ENCODE data around the gene CLEC4C. TPM values are rescaled to one million over a fixed set of nuclear protein-coding genes. Genes with fewer than 3 reads are reported as not detected.

The CLEC4C gene
- total and polyA plus RNA-seq, 2 of the 13 experiments (the other 11 are each of a cell fraction or from before 2014, with no cell fraction given): not detected

GRCh38 chr12:7788294-7788660, 41.1 kb upstream of the CLEC4C start:
- ChIA-PET POLR2A (no interaction called here), CTCF (ENCODE audit: low intra/inter-chr PET ratio, low total read pairs) (no interaction called here)
- no peak overlapping the region for H2AFZ ChIP-seq (ENCODE audit: low read length)
- H3K9me3 ChIP-seq (ENCODE audit: low read length): no peaks in the 10 kb centered on the region
- H4K20me1 ChIP-seq (ENCODE audit: insufficient read depth, low read length): no peaks in the 10 kb centered on the region
- DNase-seq (ENCODE audit: low spot score): no peak
- intact Hi-C loops (cut with micrococcal nuclease; ENCODE audit: unreplicated experiment) (no loop called here), in situ Hi-C loops (cut with HindIII; ENCODE audit: extremely low pct_ligation_motif_present, low pct_unique_long_range_greater_than_20kb) (no loop called here)
- no peak overlapping the region for H3K4me3 ChIP-seq (replicated peaks in 1 of 3; ENCODE audit: insufficient read depth in 1 of 3, low read depth in 2 of 3, low read length in 3 of 3)
- FAIRE-seq: no peak
- no peak overlapping the region for H3K9ac ChIP-seq (ENCODE audit: insufficient read depth, low read depth, low read length)
- H3K27ac ChIP-seq (ENCODE audit: extremely low read length, insufficient read depth, low read length): no peak overlapping the region
- TF ChIP-seq TARDBP (CRISPR knock-in tag; IDR thresholded peaks at IDR 0.05) (no peak), ZNF75D (CRISPR knock-in tag; IDR thresholded peaks at IDR 0.05; ENCODE audit: borderline replicate concordance) (no peak), CC2D1A (CRISPR knock-in tag; IDR thresholded peaks at IDR 0.05) (no peak), JARID2 (CRISPR knock-in tag; IDR thresholded peaks at IDR 0.05; ENCODE audit: insufficient replicate concordance) (no peak), JDP2 (CRISPR knock-in tag; IDR thresholded peaks at IDR 0.05; ENCODE audit: borderline replicate concordance) (no peak), RAD51 (IDR thresholded peaks at IDR 0.05; ENCODE audit: borderline replicate concordance) (no peak), ZBTB7A (CRISPR knock-in tag; IDR thresholded peaks at IDR 0.05) (no peak), ZFP36L1 (CRISPR knock-in tag; IDR thresholded peaks at IDR 0.05) (no peak), ISL2 (CRISPR knock-in tag; IDR thresholded peaks at IDR 0.05) (no peak)
- no peak for ATAC-seq
- no peaks in the 10 kb centered on the region for H3K36me3 ChIP-seq (replicated peaks in 1 of 2; ENCODE audit: control insufficient read depth in 1 of 2, insufficient read depth in 2 of 2, low read length in 2 of 2)
- no peak overlapping the region for H3K4me2 ChIP-seq (ENCODE audit: low read depth, low read length)
- peaks cover 1 to 17% of the 10 kb centered on the region in 2 experiments; a peak in 2 of 5 replicates for H3K27me3 ChIP-seq (ENCODE audit: control insufficient read depth in 1 of 2, insufficient read depth in 2 of 2, low read length in 2 of 2)
- H3K4me1 ChIP-seq (ENCODE audit: insufficient read depth, low read length): peaks cover 12% of the 10 kb centered on the region
- BruUV-seq (replicated peaks): no TSS peak
- H3K79me2 ChIP-seq (ENCODE audit: insufficient read depth, low read length): no peaks in the 10 kb centered on the region
- 6% methylated on average over 4 of the region's 4 CpGs for WGBS (ENCODE audit: low lambda C conversion rate)

GRCh38 chr12:7787574-7788293, 40.6 kb upstream of the CLEC4C start:
- Histone ChIP-seq H3K9me3 (ENCODE audit: low read length) (no peaks in the 10 kb centered on the region), H3K27me3 (ENCODE audit: control insufficient read depth in 1 of 2, insufficient read depth in 2 of 2, low read length in 2 of 2) (peaks cover 1 to 17% of the 10 kb centered on the region in 2 experiments; a peak in 2 of 5 replicates), H4K20me1 (ENCODE audit: insufficient read depth, low read length) (no peaks in the 10 kb centered on the region), H3K36me3 (replicated peaks in 1 of 2; ENCODE audit: control insufficient read depth in 1 of 2, insufficient read depth in 2 of 2, low read length in 2 of 2) (no peaks in the 10 kb centered on the region), H3K79me2 (ENCODE audit: insufficient read depth, low read length) (no peaks in the 10 kb centered on the region), H3K9ac (ENCODE audit: insufficient read depth, low read depth, low read length) (no peak overlapping the region), H2AFZ (ENCODE audit: low read length) (no peak overlapping the region), H3K27ac (ENCODE audit: extremely low read length, insufficient read depth, low read length) (no peak overlapping the region), H3K4me1 (ENCODE audit: insufficient read depth, low read length) (peaks cover 12% of the 10 kb centered on the region), H3K4me2 (ENCODE audit: low read depth, low read length) (no peak overlapping the region), H3K4me3 (replicated peaks in 1 of 3; ENCODE audit: insufficient read depth in 1 of 3, low read depth in 2 of 3, low read length in 3 of 3) (no peak overlapping the region)
- no TSS peak for BruUV-seq (replicated peaks)
- TF ChIP-seq CENPT (CRISPR knock-in tag; IDR thresholded peaks at IDR 0.05; ENCODE audit: low read depth): no peak
- no peak for TF ChIP-seq MIXL1 (CRISPR knock-in tag; IDR thresholded peaks at IDR 0.05)
- in situ Hi-C loops (cut with HindIII; ENCODE audit: extremely low pct_ligation_motif_present, low pct_unique_long_range_greater_than_20kb) (no loop called here), intact Hi-C loops (cut with micrococcal nuclease; ENCODE audit: unreplicated experiment) (no loop called here)
- ATAC-seq: no peak
- ChIA-PET CTCF (ENCODE audit: low intra/inter-chr PET ratio, low total read pairs) (no interaction called here), POLR2A (interaction anchor here (0.7 kb wide), 1 partner anchor 61 kb away, joined by 3 read pairs; no protein-coding TSS in a partner anchor)
- WGBS (ENCODE audit: low lambda C conversion rate): 26% methylated on average over 13 of the region's 13 CpGs
- no peak for FAIRE-seq
- peak; percentile 9 for DNase-seq (ENCODE audit: low spot score)

All from HepG2 (cell line).